GM12872 (cell line): ENCODE results near the gene TRIM40.

Experiments used
- CTCF ChIP-seq: IDR thresholded peaks from 3 replicates; pipeline ENCODE4 v1.5.1; 2011; ENCODE audit warnings: low read depth, mild to moderate bottlenecking, low read length, moderate library complexity; ENCODE audit not compliant: insufficient read depth

TRIM40 gene

GRCh38 chr6:30158475-30159040, 22.6 kb downstream of the TRIM40 start:
- no peak for TF ChIP-seq CTCF

GRCh38 chr6:30160008-30160784, 24.3 kb downstream of the TRIM40 start:
- TF ChIP-seq CTCF = no peak

GRCh38 chr6:30160785-30161531, 25.0 kb downstream of the TRIM40 start, which contains the start of gene TRIM10:
TSS of gene TRIM10 (minus strand) at chr6:30161211. CDS start at chr6:30160858, 353 bp downstream.
- TF ChIP-seq CTCF = no peak

GRCh38 chr6:30162265-30163089, 26.5 kb downstream of the TRIM40 start:
- no peak for TF ChIP-seq CTCF

- TF ChIP-seq CTCF = no peak
Measured at GRCh38 chr6:30163090-30163917, 27.4 kb downstream of the TRIM40 start, which contains the start of gene TRIM15. TSS of gene TRIM15 (plus strand) at chr6:30163546. CDS start at chr6:30163685, 139 bp downstream.

- no peak for TF ChIP-seq CTCF
Measured at GRCh38 chr6:30163918-30164654, 28.1 kb downstream of the TRIM40 start.
